Epithelial cell of esophagus (primary cell): ENCODE results near the gene ASIC5.

Source experiments
- DNase-seq: peaks from one replicate; pipeline ENCODE4 v3.0.0; 2010; ENCODE audit warnings: low read depth
- H3K4me3 ChIP-seq: 2 replicates; pipeline ENCODE4 v1.5.1; 2011; ENCODE audit warnings: mild to moderate bottlenecking, low read length, control low read depth
- TF ChIP-seq, protein P1 (sequence below): IDR thresholded peaks from 2 replicates; pipeline ENCODE4 v1.5.1; 2011; ENCODE audit warnings: low read depth, mild to moderate bottlenecking, low read length, control low read depth, inconsistent platforms; ENCODE audit not compliant: insufficient read depth; ENCODE audit errors: missing control alignments

The ASIC5 gene

DNA sequence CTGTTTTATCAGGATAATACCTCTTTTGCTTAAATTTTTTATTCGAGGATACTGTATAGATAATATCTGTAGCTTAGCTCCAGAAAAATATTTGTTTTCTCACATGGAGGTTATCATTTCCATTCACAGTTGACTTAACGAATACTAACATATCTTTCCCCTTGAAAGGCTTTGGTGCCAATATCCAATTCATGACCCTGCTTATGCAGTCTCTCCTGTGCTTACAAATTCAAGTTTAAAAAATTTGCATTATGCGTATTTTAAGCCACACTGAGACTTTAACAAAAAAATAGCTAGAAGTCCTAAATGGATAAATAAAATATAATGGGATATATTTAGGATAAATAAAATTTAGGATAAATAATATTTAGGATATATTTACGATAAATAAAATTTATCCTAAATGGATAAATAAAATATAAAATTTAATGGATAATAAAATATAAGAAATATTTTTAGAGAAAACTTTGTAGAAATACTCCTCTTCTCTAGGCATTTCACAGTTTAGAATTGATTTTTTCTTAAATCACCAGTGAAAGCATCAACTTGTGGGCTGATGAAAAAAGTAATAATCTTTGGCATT, 84.7 kb downstream of the ASIC5 start:
- no peak overlapping the region for H3K4me3 ChIP-seq
- TF ChIP-seq, protein P1, sequence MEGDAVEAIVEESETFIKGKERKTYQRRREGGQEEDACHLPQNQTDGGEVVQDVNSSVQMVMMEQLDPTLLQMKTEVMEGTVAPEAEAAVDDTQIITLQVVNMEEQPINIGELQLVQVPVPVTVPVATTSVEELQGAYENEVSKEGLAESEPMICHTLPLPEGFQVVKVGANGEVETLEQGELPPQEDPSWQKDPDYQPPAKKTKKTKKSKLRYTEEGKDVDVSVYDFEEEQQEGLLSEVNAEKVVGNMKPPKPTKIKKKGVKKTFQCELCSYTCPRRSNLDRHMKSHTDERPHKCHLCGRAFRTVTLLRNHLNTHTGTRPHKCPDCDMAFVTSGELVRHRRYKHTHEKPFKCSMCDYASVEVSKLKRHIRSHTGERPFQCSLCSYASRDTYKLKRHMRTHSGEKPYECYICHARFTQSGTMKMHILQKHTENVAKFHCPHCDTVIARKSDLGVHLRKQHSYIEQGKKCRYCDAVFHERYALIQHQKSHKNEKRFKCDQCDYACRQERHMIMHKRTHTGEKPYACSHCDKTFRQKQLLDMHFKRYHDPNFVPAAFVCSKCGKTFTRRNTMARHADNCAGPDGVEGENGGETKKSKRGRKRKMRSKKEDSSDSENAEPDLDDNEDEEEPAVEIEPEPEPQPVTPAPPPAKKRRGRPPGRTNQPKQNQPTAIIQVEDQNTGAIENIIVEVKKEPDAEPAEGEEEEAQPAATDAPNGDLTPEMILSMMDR = no peak
- DNase-seq = no peak

DNA sequence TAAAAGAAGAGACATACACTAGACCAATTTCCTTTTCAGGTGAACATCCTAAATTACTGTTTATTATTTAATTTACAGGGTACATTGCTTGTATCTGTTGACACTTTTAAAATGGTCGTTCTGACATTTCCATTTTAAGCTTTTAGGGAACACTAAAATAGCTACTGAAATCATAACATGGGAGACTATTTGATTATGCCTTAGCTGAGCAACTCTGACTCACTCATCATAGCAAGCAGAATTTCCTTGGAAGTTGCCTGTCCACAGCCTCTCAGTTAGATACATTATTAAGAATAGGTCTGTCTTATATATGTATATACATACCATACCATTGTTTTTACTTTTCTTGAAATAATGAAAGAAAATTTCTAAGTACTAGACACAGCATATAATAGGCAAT, 85.3 kb downstream of the ASIC5 start:
- TF ChIP-seq, protein P1 = no peak
- no peak overlapping the region for H3K4me3 ChIP-seq
- DNase-seq = peak; percentile 57
